ENCODE data around the gene EDIL3.
A peak's percentile ranks its signal among the peaks of the same experiment; 100 is the strongest.

Gene EDIL3

DNA sequence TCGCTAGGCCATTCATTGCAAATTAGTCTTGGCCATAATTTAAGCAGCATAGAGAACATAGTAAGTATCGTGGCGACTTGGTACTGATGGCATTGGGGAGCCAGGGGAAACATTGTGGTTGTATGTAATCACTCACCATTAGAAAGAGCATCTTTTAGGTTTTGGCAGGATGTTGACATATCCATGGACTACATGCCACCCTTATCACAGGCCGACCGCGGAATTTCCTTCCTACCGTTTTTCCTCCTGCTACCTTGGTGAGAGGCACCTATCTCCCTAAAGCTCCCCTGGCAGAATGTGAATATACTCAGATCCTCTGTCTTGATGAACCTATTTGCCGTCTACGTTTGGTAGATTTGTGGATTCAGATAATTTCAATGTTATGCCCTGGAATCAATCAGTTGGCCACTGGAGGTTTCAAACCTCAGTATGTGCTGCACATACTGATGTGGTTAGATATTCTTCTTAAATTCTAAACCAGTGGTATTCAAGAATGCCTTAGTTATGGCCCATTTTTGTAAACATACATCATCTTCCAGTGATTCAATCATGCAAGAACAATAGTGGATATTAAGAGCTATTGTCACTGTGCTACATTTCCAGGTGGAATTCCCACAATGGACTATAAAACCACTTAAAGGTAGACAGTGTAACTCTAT is 393.0 kb downstream of the EDIL3 start:
- H3K4me3 ChIP-seq (ENCODE audit: low read depth, low read length): no peak overlapping the region
- peak; percentile 42 for DNase-seq (ENCODE audit: low read depth)
- no peak for TF ChIP-seq CTCF (conservative IDR thresholded peaks at IDR 0.05; ENCODE audit: low read depth, low read length)

GRCh38 chr5:83988293-83988685 is 396.4 kb downstream of the EDIL3 start:
- no peak for TF ChIP-seq CTCF (conservative IDR thresholded peaks at IDR 0.05; ENCODE audit: low read depth, low read length)
- no peak overlapping the region for H3K4me3 ChIP-seq (ENCODE audit: low read depth, low read length)
- no peak for DNase-seq (ENCODE audit: low read depth)

DNA sequence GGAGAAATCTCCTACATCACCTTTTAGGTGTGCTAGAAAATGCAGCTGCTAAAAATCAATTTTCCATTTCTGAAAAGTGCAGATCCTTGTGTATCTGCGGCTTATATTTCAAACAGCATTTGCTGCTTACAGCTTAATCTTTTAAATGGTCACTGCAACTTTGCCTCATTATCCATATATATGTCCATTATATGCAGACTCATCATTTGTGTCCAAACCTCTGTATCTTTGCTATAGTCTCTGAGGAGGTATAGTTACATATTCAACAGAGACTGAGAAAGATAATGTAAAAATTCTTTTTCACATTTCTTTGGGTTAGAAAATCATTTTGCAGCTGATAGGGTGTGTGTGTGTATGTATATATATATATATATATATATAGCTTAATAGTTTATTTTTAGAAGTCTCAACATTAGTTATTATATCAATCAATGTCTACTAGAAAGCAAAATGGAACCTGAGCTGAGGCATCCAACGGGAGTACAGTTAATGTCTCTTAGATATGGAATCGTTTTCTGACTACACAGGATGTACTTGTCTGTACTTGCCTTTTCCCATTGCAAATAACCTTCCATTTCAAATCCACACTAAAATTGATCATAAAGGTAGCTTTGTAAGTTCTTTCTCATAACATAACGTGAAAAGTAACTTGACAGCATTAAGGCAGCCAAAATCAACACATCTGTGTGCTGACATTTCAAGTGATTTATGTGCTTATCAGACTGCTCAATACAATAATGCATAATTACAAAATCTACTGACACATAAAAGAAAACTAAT is 397.0 kb downstream of the EDIL3 start:
- DNase-seq (ENCODE audit: low read depth): peak; percentile 5

DNA sequence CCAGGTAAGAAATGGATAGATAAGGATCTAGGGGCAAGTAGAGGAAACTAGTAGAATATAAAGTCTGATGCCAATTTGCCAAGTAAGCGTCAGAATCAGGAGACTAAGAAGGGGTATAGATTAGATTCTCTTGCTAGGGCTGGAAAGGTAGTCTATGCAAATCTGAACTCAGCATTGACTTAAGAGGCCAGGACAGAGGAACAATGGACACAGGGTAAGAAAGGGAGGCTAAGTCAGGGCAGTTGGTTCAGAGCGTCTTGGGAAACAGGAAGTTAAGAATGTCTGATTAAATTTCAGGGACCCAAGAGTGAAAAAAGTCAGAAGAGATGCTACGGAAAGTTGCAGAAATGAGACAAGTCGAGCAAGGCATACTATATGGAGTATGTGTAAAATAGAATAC is 400.8 kb downstream of the EDIL3 start:
- no peak overlapping the region for H3K4me3 ChIP-seq (ENCODE audit: low read depth, low read length)
- TF ChIP-seq CTCF (conservative IDR thresholded peaks at IDR 0.05; ENCODE audit: low read depth, low read length): no peak
- no peak for DNase-seq (ENCODE audit: low read depth)

More for the DNA sequence above, 397.0 kb downstream of the EDIL3 start:
- TF ChIP-seq CTCF (conservative IDR thresholded peaks at IDR 0.05; ENCODE audit: low read depth, low read length): no peak
- H3K4me3 ChIP-seq (ENCODE audit: low read depth, low read length): no peak overlapping the region

GRCh38 chr5:83973925-83974815 is 410.5 kb downstream of the EDIL3 start:
- peak; percentile 14 for DNase-seq (ENCODE audit: low read depth)
- no peak overlapping the region for H3K4me3 ChIP-seq (ENCODE audit: low read depth, low read length)
- TF ChIP-seq CTCF (conservative IDR thresholded peaks at IDR 0.05; ENCODE audit: low read depth, low read length): no peak

DNA sequence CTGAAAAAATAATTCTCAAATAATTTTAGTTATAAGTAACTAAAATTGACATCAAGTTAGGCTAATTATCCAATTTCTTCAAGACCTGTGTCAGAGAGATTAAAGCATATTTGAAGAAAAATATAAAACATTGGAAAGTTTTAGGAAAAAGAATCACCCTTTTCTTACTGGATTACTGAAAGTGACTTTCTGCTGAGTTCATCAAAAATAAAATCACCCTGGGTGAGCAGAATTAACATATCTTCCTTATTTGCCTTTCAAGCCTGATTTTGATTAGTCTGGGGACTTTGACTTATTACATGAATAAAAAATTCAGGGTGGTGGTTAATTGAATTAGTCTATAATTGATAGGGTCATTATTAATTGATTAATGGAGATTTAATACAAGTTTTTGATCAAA is 411.8 kb downstream of the EDIL3 start:
- no peak overlapping the region for H3K4me3 ChIP-seq (ENCODE audit: low read depth, low read length)
- no peak for DNase-seq (ENCODE audit: low read depth)
- no peak for TF ChIP-seq CTCF (conservative IDR thresholded peaks at IDR 0.05; ENCODE audit: low read depth, low read length)
